Fibroblast of skin of scalp (primary cell): ENCODE data around the gene FAM193B. TPM values are rescaled to one million over a fixed set of nuclear protein-coding genes. Genes with fewer than 3 reads are reported as not detected.
A peak's percentile ranks its signal among the peaks of the same experiment; 100 is the strongest.

ENCODE experiments used
- DNase-seq: peaks from one replicate; pipeline ENCODE4 v3.0.0-alpha.2; 2013
- polyA plus RNA-seq, 2 experiments: library from polyadenylated mRNA; unstranded; fragments of 120-200 nt; gene quantifications; one replicate each; pipeline ENCODE4 v1.2.1, GENCODE V29; 2013; ENCODE audit not compliant: insufficient read length in 2 of 2

FAM193B gene
- polyA plus RNA-seq (2013, experiment 1 of 2; ENCODE audit: insufficient read length) = 47.6 TPM
- polyA plus RNA-seq (2013, experiment 2 of 2; ENCODE audit: insufficient read length) = 42.6 TPM

DNA sequence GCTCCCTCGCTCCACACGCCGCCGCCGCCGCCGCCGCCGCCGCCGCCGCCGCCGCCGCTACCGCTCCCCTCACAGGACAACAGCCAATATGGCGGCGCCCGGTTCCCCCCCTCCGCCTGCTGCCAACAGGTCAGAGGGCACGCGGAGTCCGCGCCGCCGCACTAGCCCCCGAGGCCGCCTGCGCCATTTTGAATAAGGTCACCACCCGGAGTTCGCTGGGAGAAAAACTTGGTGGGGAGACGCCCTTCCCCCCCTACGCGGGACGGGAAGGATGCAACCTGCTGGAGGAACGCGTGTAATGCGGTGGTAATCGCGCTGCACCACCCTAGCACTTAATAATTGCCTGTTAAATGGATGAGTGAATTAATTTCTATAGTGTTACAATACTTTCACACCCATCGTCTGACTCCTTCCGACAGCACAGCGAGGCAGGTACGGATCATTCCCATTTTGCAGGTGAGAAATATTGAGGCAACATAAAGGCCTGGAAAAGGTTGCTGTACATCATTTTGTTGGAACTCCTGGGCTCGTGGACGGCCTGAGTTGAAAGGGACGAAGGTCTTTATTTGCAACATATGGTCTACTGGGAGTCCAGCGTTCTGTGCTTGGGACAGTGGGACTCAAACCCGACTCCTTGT lies at the start of gene FAM193B:
FAM193B (minus strand) TSS at position 90 of the 638 bp plus-strand sequence. CDS start 105 bp downstream, outside the sequence.
- DNase-seq = peak; percentile 92

DNA sequence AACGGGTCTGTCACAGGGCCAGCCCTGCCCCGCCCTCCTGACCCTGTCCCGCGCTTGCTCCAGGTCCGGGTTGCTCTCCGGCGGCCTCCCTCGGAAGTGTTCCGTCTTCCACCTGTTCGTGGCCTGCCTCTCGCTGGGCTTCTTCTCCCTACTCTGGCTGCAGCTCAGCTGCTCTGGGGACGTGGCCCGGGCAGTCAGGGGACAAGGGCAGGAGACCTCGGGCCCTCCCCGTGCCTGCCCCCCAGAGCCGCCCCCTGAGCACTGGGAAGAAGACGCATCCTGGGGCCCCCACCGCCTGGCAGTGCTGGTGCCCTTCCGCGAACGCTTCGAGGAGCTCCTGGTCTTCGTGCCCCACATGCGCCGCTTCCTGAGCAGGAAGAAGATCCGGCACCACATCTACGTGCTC lies 49.8 kb upstream of the FAM193B start:
- DNase-seq = no peak

DNA sequence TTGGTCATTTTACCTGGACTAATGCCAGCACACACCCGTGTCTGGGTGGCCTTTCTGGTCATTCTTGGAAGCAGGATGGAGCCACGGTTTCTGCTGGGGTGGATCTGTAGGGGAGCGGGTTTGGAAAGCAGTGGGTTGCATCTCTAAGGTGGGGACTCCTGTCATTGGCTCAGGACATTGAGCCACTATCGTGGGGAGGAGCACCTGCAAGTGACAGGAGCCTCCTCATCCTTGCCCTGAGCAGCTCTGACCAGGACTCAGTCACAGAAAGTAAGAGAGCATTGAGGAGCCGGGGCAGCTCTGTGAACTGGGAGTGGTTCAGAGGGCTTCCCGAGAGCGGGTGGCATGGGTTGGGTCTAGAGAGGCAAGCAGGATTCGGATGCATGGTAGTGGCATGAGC lies 49.3 kb upstream of the FAM193B start:
- DNase-seq = no peak

DNA sequence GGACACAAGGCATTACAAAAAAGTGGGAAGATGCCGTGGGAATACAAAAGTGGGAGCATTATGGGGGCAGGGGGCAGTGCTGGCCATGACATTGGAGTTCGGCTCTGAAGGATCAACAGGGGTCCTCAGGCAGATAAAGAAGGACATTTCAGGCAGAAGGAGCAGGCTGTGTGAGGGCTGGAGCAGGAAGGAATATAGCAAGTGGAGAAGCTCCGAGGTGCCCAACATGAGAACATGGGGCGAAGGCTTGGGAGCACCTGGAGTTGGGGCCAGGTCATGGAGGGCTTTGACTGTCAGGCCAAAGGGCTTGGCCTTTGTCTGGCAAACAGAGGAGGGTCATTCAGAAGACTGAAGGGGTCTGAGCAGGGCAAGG lies 48.1 kb upstream of the FAM193B start:
- no peak for DNase-seq

DNA sequence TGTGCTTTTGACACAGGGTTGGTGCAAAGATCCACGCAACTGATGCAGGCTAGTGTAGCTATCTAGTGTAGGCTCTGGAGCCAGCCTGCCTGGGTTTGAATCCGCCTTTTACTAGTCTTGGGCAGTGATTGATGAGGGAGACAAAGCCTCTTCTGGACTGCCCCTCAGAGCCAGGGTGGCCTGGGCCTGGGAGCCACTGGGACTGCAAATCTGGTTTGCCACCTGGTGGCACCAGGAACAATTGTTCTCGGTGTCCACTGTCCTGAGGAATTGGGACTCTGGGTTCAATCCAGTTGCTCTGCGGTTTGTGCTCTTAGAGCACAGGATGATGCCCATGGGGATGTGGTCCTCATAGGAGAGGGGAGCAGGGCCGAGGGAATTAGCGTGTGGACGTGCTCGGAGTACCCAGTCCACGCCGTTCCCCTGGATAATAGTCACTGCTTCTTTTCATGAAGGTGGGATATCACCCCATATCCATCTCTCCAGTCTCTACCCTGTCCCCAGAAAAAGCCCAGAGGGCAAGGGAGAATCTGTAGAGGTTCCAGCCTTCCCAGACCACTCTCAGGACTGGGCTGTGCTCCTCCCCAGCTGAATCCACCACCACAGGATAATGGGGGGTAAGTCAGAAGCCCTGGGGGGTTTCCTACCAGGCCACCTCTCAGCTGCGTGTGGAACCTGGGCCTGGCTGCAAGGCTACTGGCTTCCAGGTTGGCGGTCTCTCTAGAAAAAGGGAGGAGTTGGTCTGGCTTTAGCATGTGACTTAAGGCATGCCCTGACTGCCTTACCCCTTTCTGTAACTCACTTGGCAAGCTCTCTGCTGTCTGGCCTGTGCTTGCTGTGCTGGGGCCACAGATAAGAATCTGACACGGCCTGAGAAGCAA lies 47.5 kb upstream of the FAM193B start:
- DNase-seq = peak; percentile 5

DNA sequence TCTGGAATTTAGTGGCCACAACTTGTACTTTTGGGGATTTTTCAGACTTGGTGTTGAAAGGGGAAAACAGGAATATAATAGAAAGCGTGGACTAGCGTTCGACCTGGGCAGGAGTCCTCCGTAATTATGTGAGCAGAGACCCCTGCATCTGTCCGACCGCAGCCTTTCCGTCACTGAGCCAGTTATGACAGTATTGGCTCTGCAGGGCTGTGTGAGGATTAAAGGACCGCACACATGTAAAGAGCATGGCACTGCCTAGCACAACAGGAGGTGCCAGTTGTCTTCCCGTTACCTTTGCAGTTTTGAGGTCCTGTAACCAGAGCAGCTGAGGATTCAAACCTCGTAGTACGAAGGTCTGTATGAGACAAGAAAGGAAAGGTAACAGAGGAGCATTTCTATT lies 46.8 kb upstream of the FAM193B start:
- DNase-seq = no peak

DNA sequence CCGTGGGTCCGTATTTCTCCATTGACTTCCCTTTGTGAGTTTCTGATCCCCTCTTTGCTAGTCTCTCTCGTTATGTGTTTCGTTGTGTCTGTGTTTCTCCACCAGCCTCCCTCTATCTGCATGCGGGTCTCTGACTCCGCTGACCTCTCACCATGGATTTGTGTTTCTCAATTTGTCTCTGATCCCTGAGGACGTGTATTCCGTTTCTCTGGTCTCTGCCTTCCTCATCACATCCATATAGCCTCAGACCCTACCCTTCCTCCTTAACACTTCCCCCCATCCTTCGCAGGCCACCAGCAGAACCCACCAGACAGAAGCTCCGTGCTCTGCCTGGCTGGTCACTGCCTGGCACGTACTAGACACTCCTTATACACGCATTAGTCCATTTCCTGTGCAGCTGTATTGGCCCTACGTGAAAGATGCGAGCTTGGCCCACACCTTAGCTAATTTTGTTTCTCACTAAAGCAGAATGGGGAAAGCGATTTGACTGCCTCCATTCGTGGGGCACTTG lies 46.2 kb upstream of the FAM193B start:
- DNase-seq = peak; percentile 13

DNA sequence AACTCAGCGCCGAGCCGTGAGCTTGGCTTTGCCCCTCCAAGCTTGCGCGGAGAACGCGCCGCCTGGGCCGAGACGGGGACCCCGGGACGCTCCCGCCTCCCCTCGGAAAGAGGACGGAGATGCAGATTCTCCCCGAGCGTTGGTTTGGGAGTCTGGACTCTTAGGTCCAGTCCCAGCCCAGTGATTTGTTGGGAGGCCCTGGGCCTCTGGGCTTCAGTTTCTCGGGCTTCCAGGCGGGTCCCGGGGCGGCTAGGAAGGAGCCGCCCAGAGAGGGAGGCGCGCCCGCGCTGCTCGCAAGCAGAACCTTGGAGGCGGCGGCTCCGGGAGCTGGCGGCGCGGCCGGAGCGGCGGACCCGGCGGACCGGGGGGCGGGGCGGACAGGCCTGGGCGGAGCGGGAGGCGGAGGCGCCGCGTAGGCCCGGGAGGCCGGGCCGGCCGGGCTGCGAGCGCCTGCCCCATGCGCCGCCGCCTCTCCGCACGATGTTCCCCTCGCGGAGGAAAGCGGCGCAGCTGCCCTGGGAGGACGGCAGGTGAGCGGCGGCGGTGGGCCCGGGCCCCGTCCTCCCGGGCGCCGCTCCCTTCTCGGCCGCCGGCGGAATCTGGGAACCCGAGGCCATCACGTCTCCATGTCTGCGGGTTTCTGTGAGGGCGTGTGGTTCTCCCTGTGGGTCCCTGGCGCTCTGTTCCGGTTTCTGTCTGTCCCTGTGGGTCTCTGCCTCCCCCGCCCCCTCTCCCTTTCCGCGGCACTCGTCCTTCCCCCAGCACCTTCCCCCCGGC lies 45.6 kb upstream of the FAM193B start, which contains the start of gene B4GALT7:
B4GALT7 (plus strand) TSS at position 402 of the 777 bp plus-strand sequence; CDS start at position 481, 79 bp downstream.
- peak; percentile 85 for DNase-seq

DNA sequence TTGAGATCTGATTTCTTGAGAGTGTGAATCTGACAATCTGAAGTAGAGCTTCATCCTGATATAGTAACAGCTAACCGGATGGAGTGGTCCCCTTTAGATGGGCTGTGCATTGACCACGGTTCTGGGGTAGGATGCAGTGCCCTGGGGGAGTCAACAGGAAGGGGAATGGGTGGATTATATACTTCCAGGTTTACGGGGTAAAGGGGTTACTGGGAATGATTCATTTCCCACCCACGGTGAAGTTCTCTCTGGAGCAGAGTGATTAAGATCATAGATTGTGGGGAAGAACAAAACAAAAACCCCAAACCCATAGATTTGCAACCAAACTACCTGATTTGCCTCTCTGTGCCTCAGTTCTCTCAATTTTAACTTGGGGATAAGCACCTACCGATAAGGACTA lies 44.1 kb upstream of the FAM193B start:
- DNase-seq = no peak

DNA sequence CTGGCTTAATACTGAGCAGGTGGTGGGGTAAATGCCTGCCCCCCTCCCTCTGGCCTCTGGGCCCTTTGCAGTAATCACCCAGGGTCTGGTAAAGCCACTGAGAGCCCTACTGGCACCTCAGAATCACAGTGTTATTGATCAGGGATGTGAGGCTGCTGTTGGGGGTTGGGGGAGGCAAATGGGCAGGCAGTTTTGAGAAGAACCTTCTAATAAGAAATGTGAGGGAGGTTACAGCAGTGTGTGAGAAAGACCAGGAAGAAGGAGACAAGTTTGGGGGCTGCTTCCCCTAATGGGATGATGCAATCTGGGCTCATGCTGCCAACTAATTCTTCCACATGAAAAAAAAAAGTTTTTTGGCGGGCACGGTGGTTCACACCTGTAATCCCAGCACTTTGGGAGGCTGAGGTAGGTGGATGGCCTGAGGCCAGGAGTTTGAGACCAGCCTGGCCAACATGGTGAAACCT lies 42.4 kb upstream of the FAM193B start:
- DNase-seq = no peak

DNA sequence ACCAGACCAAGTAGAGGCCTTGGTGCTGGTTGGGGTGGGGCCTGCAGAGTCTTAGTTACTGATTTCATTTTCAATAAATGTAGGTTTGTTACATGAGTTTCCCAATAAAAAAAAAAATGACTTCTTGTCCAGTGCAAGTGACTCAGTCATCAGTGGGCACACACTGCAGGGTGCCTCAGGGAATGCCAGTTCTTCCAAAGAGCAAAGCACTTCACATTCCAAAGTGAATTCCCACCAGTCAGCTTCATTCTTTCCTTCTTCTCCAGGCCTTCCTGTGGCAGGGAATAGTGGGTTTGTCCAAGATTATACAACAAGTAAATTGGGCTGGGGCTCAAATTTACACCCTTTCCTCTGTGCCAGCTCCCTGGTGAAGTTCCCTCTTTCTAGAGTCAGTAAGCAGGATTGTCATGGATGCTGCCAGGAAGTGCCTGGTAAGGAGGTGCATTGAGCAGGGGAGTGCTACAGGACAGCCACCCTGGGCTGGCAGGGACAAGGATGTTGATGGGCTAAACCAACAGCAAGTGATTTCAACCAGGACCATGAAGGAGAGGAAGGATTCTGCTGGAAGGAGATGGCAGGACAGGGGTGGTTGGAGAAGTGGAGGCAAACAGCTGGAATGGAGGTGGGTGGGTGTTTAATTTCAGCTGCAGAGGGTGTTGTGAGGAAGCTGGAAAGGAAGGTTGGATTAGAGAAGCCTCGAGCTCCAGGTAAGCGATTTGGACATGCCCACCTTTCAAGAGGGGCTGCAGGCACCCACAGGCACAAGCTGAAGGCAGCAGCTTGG lies 41.8 kb upstream of the FAM193B start:
- DNase-seq = peak; percentile 34

DNA sequence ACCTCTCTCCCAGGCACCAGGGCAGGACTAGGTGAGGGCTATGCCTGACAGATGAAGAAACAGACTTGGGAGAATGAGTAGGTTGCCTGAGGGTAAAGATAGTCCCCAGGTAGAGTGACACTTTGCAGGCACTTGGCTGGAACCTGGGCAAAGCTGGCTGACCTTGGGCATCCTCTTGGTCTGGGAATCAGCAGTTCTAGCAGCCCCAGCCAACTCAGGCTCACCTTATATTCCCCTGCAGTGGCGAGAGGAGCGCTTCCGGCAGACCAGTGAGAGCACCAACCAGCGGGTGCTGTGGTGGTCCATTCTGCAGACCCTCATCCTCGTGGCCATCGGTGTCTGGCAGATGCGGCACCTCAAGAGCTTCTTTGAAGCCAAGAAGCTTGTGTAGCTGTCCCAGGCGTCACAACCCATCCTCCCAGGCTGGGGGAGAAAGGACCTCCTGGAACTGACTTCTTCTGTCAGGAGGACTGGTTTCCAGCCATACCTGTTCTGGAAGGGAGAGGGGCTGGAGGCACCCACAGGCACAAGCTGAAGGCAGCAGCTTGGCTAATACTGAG lies 40.7 kb upstream of the FAM193B start:
- no peak for DNase-seq

DNA sequence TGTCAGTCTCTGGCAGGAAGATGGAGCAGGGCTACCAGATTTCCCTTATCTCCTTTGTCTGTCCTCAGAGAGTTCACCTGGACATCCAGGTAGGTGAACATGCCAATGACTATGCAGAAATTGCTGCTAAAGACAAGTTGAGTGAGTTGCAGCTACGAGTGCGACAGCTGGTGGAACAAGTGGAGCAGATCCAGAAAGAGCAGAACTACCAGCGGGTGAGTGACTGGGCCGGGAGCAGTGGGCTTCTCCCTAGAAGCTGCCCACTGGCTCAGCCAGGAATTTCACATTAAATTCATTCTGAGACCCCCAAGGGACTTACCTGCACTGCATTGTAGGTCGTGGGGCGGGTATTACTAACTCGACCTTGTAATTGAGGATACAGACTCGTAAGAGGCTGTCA lies 39.7 kb upstream of the FAM193B start:
- no peak for DNase-seq

DNA sequence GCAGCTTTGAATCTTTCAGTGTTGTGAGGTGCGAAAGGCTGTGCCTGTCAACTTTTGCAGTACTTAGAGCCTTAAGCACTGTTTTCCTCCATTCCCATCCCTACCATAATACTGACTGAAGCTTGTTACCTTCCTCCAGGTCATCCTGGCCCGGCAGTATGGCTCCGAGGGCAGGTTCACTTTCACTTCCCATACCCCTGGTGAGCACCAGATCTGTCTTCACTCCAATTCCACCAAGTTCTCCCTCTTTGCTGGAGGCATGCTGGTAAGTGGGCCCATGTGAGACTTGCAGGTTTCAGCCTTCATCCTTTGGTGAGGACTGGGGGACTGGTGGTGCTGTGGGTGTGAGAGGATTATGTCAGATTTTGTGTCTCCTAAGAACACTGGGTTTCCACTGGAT lies 39.1 kb upstream of the FAM193B start:
- DNase-seq = no peak

DNA sequence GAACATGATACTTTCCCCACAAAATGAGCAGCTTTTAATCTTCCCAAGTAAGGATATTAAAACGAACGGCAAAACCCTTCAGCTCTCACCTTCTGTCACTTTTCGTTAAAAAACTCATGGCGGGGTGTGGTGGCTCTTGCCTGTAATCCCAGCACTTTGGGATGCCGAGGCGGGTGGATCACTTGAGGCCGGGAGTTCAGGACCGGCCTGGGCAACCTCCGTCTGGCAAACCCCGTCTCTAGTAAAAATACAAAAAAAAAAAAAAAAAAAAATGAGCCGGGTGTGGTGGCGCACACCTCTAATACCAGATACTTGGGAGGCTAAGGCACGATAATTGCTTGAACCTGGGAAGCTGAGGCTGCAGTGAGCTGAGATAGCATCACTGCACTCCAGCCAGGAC lies 38.5 kb upstream of the FAM193B start:
- DNase-seq = no peak

DNA sequence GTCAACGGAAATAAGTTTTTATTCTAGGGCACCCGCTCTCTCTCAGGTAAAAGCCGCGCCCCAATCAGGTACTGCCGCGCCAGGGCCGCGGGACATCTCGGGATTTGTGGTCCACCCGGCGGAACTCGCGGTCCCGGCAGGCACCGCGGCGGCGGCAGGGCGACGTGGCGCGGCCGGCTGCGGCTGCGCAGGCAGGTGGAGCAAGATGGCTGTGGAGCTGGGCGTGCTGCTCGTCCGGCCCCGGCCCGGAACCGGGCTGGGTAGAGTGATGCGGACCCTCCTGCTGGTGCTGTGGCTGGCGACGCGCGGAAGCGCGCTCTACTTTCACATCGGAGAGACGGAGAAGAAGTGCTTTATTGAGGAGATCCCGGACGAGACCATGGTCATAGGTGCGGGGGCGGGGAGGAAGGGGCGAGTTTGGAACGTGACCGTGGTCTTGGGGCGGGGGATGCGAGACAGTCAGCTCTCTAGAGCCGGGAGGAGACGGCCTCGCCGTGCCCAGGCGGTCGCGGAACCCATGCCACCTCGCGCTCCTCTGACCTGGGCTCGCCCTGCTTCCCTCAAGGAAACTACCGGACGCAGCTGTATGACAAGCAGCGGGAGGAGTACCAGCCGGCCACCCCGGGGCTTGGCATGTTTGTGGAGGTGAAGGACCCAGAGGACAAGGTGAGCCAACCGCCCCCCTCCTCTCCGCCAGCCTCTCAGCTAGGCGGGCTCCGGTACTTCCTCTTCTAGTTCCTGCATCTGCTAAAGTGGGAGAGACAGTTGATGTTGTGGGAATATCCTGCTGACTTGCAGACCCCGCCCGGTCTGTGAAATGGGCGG lies 37.9 kb upstream of the FAM193B start, which contains the start of gene TMED9:
TMED9 (plus strand) TSS at position 194 of the 825 bp plus-strand sequence; CDS start at position 206, 12 bp downstream.
- DNase-seq = peak; percentile 85

DNA sequence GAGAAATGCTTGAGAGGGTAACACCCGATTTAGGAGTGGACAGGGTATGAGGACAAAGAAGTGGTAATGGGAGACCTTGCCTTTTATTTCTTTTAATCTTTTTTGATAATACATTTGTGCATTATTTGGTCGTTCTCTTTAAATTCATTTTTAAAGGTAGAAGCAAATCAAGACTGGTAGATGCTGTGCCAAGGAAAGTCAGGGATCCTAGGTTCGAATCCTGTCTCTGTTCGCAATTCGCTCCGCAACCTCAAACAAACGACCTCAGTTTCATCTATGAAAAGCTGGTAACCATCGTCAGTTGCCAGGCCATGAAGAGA lies 37.3 kb upstream of the FAM193B start:
- DNase-seq = no peak

DNA sequence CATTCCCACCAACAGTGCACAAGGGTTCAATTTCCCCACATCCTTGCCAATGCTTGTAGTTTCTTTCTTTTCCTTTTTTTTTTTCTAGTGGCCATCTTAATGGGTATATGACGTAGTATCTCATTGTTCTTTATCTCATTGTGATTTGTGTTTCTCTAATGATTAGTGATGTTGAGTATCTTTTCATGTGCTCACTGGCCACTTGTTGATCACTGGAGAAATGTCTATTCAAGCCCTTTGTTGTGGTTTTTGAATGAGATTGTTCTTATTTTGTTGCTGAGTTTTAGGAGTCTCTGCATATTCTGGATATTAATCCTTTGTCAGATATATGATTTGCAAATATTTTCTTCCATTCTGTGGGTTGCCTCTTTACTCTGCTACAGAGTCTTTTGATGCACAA lies 36.0 kb upstream of the FAM193B start:
- DNase-seq = no peak

DNA sequence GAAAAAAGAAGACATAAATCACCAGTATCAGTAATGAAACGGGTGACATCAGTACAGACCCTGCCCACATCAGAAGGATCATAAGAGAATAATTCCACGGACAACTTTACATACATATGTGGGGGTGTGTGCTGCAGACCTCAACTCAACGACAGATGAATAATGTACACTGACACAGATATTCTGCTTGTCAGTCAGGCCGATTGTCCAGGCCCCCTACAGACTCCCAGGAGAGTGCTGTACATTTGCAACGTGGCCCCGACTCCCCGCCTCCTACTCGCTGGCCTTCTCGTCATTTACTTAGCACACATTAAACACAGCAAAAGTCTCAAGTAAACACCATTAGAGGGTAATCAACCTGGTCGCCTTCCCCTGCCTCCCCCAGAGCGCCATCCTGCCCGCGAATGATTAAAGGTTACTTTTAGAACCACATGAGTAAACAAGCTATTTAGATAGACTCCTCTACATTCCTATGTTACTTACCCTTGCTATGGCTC lies 34.1 kb upstream of the FAM193B start:
- no peak for DNase-seq

DNA sequence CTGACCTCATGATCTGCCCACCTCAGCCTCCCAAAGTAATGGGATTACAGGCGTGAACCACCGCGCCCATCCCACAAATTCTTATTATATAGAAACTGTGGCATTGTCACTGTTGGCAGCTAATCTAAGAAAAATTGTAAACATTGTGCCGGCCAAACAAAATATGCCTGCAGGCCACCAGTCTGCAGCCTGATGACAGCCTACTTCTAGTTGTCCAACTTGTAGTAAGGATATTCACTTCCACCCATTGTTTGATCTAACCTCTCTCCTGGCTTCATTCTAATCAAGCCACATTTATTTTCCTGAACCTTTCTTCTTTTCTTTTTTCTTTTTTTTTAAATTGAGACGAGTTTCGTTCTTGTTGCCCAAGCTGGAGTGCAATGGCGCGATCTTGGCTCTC lies 24.0 kb upstream of the FAM193B start:
- DNase-seq = no peak
